ENCODE data around the gene VIL1. TPM values are rescaled to one million over a fixed set of nuclear protein-coding genes. Genes with fewer than 3 reads are reported as not detected.

VIL1 gene
- total and polyA plus RNA-seq, 2 of the 13 experiments (the other 11 are each of a cell fraction or from before 2014, with no cell fraction given) = 287 to 301 TPM

DNA sequence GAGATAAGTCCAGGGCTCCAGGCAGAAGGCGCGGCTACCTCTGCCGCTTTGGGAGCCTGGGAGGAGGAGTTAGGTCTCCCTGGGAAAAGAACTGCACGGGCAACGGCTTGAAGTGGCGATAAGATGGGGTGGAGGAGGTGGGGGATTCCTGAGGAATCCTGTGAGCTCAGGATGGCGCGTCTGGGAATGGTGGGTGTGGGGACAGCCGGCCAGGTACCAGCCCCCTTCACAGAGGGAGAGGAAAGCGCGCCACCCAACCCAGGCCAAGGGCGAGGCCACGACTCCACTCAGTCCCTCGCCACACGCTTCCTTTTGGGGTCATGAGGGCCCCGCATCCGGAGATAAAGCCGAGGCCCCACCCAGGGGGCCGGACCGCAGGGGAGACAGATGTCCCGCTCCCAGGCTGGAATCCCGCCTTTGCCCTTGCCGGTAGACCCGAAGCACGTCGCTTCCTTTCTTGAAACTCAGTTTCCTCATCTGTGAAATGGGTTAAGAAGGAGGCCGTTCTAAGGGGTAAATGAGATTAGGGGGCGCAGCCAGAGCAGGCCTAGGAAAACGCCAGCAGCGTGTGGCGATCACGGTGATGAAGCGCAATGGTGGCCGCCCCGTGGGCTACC is 21.0 kb upstream of the VIL1 start (continued):
- TF ChIP-seq, protein P1, sequence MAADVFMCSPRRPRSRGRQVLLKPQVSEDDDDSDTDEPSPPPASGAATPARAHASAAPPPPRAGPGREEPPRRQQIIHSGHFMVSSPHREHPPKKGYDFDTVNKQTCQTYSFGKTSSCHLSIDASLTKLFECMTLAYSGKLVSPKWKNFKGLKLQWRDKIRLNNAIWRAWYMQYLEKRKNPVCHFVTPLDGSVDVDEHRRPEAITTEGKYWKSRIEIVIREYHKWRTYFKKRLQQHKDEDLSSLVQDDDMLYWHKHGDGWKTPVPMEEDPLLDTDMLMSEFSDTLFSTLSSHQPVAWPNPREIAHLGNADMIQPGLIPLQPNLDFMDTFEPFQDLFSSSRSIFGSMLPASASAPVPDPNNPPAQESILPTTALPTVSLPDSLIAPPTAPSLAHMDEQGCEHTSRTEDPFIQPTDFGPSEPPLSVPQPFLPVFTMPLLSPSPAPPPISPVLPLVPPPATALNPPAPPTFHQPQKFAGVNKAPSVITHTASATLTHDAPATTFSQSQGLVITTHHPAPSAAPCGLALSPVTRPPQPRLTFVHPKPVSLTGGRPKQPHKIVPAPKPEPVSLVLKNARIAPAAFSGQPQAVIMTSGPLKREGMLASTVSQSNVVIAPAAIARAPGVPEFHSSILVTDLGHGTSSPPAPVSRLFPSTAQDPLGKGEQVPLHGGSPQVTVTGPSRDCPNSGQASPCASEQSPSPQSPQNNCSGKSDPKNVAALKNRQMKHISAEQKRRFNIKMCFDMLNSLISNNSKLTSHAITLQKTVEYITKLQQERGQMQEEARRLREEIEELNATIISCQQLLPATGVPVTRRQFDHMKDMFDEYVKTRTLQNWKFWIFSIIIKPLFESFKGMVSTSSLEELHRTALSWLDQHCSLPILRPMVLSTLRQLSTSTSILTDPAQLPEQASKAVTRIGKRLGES (CRISPR knock-in tag; IDR thresholded peaks at IDR 0.05; ENCODE audit: borderline replicate concordance) = no peak
- TF ChIP-seq CHD2 (IDR thresholded peaks at IDR 0.05; ENCODE audit: low read depth, low read length) (no peak; the same call in 1 of the 2 replicates), ZNF264 (CRISPR knock-in tag; IDR thresholded peaks at IDR 0.05) (peak; percentile 93), TCF7 (IDR thresholded peaks at IDR 0.05; ENCODE audit: low read depth) (peak; percentile 47; the same call in 1 of the 2 replicates), HNRNPLL (IDR thresholded peaks at IDR 0.05; ENCODE audit: low read depth, low read length, poor library complexity, severe bottlenecking) (no peak), FOXA3 (CRISPR knock-in tag; IDR thresholded peaks at IDR 0.05) (peak; percentile 37), MIER2 (CRISPR knock-in tag; IDR thresholded peaks at IDR 0.05) (peak; percentile 46; the same call in 1 of the 2 replicates), CBX5 (CRISPR knock-in tag; IDR thresholded peaks at IDR 0.05; ENCODE audit: borderline replicate concordance) (peak; percentile 63; the same call in 1 of the 2 replicates), SP2 (CRISPR knock-in tag; IDR thresholded peaks at IDR 0.05) (peak; percentile 54; the same call in 1 of the 2 replicates), ZNF383 (CRISPR knock-in tag; IDR thresholded peaks at IDR 0.05; ENCODE audit: borderline replicate concordance) (no peak), MYNN (CRISPR knock-in tag; IDR thresholded peaks at IDR 0.05; ENCODE audit: low read depth) (no peak), MBNL3 (CRISPR knock-in tag; conservative IDR thresholded peaks at IDR 0.05) (no peak), ELF1 (CRISPR knock-in tag; IDR thresholded peaks at IDR 0.05) (no peak), ZNF292 (CRISPR knock-in tag; IDR thresholded peaks at IDR 0.05; ENCODE audit: borderline replicate concordance, low read depth) (0 out of 2 replicates have a peak, but pooled peaks have one; percentile 15), ZNF331 (CRISPR knock-in tag; IDR thresholded peaks at IDR 0.05) (peak; percentile 62), RELA (CRISPR knock-in tag; IDR thresholded peaks at IDR 0.05) (no peak), ZBTB1 (CRISPR knock-in tag; IDR thresholded peaks at IDR 0.05; ENCODE audit: borderline replicate concordance) (no peak), ESRRA (CRISPR knock-in tag; IDR thresholded peaks at IDR 0.05; ENCODE audit: low read depth) (peak; percentile 92), CENPT (CRISPR knock-in tag; IDR thresholded peaks at IDR 0.05; ENCODE audit: low read depth) (no peak), MAFF (IDR thresholded peaks at IDR 0.05; ENCODE audit: low read depth, low read length) (no peak), ZNF773 (CRISPR knock-in tag; IDR thresholded peaks at IDR 0.05; ENCODE audit: borderline replicate concordance) (peak; percentile 77; the same call in 1 of the 2 replicates), HMGA1 (CRISPR knock-in tag; conservative IDR thresholded peaks at IDR 0.05) (no peak), NR3C1 (CRISPR knock-in tag; IDR thresholded peaks at IDR 0.05) (no peak)
- TF ChIP-seq, protein P2, sequence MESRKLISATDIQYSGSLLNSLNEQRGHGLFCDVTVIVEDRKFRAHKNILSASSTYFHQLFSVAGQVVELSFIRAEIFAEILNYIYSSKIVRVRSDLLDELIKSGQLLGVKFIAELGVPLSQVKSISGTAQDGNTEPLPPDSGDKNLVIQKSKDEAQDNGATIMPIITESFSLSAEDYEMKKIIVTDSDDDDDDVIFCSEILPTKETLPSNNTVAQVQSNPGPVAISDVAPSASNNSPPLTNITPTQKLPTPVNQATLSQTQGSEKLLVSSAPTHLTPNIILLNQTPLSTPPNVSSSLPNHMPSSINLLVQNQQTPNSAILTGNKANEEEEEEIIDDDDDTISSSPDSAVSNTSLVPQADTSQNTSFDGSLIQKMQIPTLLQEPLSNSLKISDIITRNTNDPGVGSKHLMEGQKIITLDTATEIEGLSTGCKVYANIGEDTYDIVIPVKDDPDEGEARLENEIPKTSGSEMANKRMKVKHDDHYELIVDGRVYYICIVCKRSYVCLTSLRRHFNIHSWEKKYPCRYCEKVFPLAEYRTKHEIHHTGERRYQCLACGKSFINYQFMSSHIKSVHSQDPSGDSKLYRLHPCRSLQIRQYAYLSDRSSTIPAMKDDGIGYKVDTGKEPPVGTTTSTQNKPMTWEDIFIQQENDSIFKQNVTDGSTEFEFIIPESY (CRISPR knock-in tag; IDR thresholded peaks at IDR 0.05) = peak; percentile 26; the same call in 1 of the 2 replicates
- TF ChIP-seq, protein P3, sequence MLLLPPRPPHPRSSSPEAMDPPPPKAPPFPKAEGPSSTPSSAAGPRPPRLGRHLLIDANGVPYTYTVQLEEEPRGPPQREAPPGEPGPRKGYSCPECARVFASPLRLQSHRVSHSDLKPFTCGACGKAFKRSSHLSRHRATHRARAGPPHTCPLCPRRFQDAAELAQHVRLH (CRISPR knock-in tag; IDR thresholded peaks at IDR 0.05; ENCODE audit: borderline replicate concordance, low read depth) = peak; percentile 76; the same call in 1 of the 2 replicates
- TF ChIP-seq, protein P4, sequence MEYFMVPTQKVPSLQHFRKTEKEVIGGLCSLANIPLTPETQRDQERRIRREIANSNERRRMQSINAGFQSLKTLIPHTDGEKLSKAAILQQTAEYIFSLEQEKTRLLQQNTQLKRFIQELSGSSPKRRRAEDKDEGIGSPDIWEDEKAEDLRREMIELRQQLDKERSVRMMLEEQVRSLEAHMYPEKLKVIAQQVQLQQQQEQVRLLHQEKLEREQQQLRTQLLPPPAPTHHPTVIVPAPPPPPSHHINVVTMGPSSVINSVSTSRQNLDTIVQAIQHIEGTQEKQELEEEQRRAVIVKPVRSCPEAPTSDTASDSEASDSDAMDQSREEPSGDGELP (IDR thresholded peaks at IDR 0.05; ENCODE audit: borderline replicate concordance, low read depth) = peak; percentile 62; the same call in 1 of the 2 replicates

All from HepG2 (cell line).